ENCODE measurements around the gene SCYL3. TPM values are rescaled to one million over a fixed set of nuclear protein-coding genes. Genes with fewer than 3 reads are reported as not detected.
"Not testable (repeated sequence)": the region's sequence is repeated elsewhere in the genome, so short reads cannot be mapped to it uniquely, and the experiment has no call there.

Gene SCYL3
- total and polyA plus RNA-seq, 11 donors: 2.1 to 8.6 (median 6.1) TPM

- 86 to 89% (median 89%) methylated on average over 4 of the region's 4 CpGs for WGBS, 4 donors
- no peaks in the 10 kb centered on the region for H3K4me1 ChIP-seq
- intact Hi-C loops (cut with DNase I): no loop called here
- H3K9me3 ChIP-seq: no peaks in the 10 kb centered on the region
- no peak for TF ChIP-seq POLR2A (IDR thresholded peaks at IDR 0.05)
- no peak for TF ChIP-seq CTCF (IDR thresholded peaks at IDR 0.05)
- H3K4me3 ChIP-seq: no peak overlapping the region
- no peak for ATAC-seq
- peaks cover 3 to 100% (median 100%) of the 10 kb centered on the region in 9 donors for H3K36me3 ChIP-seq
- no peak overlapping the region for H3K27ac ChIP-seq
- H3K27me3 ChIP-seq: no peaks in the 10 kb centered on the region
- no peak for DNase-seq
Measured at GRCh38 chr1:169867012-169867675, 26.6 kb downstream of the SCYL3 start.

GRCh38 chr1:169866577-169866976, 27.1 kb downstream of the SCYL3 start:
- no peak overlapping the region for H3K4me3 ChIP-seq
- no peaks in the 10 kb centered on the region for H3K27me3 ChIP-seq
- 92 to 97% (median 93%) methylated on average over 2 of the region's 2 CpGs for WGBS, 4 donors
- no peaks in the 10 kb centered on the region for H3K9me3 ChIP-seq
- no peaks in the 10 kb centered on the region for H3K4me1 ChIP-seq
- no peak overlapping the region for H3K27ac ChIP-seq
- ATAC-seq (no peak), DNase-seq (no peak)
- intact Hi-C loops (cut with DNase I): no loop called here
- TF ChIP-seq CTCF (IDR thresholded peaks at IDR 0.05) (no peak), POLR2A (IDR thresholded peaks at IDR 0.05) (no peak)
- peaks cover 0 to 100% (median 100%) of the 10 kb centered on the region in 9 donors for H3K36me3 ChIP-seq

- H3K36me3 ChIP-seq: peaks cover 0 to 100% (median 100%) of the 10 kb centered on the region in 9 donors
- H3K4me1 ChIP-seq; H3K9me3 ChIP-seq; ATAC-seq; H3K27me3 ChIP-seq; H3K27ac ChIP-seq; DNase-seq; H3K4me3 ChIP-seq; intact Hi-C loops (cut with DNase I): not testable (repeated sequence)
- 89 to 97% (median 95%) methylated on average over 10 of the region's 10 CpGs for WGBS, 4 donors
Measured at GRCh38 chr1:169864531-169864930, 29.2 kb downstream of the SCYL3 start.

GRCh38 chr1:169860750-169861149, 32.9 kb downstream of the SCYL3 start:
- no peak for DNase-seq
- H3K27me3 ChIP-seq: no peaks in the 10 kb centered on the region
- intact Hi-C loops (cut with DNase I): no loop called here
- ATAC-seq: no peak
- no peaks in the 10 kb centered on the region for H3K9me3 ChIP-seq
- TF ChIP-seq POLR2A (IDR thresholded peaks at IDR 0.05) (no peak), CTCF (IDR thresholded peaks at IDR 0.05) (no peak)
- H3K4me3 ChIP-seq: no peak overlapping the region
- H3K4me1 ChIP-seq: no peaks in the 10 kb centered on the region
- no peak overlapping the region for H3K27ac ChIP-seq
- peaks cover 0 to 100% (median 99%) of the 10 kb centered on the region in 9 donors for H3K36me3 ChIP-seq

GRCh38 chr1:169860187-169860586, 33.5 kb downstream of the SCYL3 start:
- TF ChIP-seq POLR2A (IDR thresholded peaks at IDR 0.05): no peak
- no peak for TF ChIP-seq CTCF (IDR thresholded peaks at IDR 0.05)
- peak in 2 of 4 donors; percentile 39 to 50 for ATAC-seq

More at GRCh38 chr1:169860187-169860586, 33.5 kb downstream of the SCYL3 start:
- WGBS, 4 donors: 78 to 98% (median 96%) methylated on average over 1 of the region's 1 CpG
- H3K27me3 ChIP-seq: no peaks in the 10 kb centered on the region
- H3K36me3 ChIP-seq: peaks cover 0 to 100% (median 99%) of the 10 kb centered on the region in 9 donors
- intact Hi-C loops (cut with DNase I): no loop called here
- no peak overlapping the region for H3K27ac ChIP-seq
- H3K9me3 ChIP-seq: no peaks in the 10 kb centered on the region
- H3K4me3 ChIP-seq: no peak overlapping the region
- H3K4me1 ChIP-seq: no peaks in the 10 kb centered on the region
- no peak for DNase-seq
